GM12801 (cell line): Measurements from ENCODE around the gene UBE2I.

Source experiments
- CTCF ChIP-seq: IDR thresholded peaks from one replicate; pipeline ENCODE4 v1.5.1; 2011; ENCODE audit warnings: control low read depth; ENCODE audit not compliant: insufficient read length; ENCODE audit errors: extremely low read depth

Gene UBE2I

GRCh38 chr16:1311738-1312466 lies 2.5 kb downstream of the UBE2I start:
- no peak for TF ChIP-seq CTCF

DNA sequence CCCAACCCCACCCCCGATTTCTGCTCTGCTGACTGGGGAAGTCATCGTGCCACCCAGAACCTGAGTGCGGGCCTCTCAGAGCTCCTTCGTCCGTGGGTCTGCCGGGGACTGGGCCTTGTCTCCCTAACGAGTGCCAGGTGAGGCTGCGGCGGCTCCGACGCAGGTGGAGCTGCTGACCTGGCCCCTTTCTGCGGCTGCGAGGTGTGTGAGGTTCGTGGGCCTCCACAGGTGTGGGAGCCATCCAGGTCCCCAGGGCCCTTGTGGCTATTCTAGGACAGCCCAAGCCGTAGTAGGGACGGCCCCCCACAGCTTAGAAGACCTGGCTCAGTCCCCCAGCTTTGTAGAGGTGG lies 3.0 kb downstream of the UBE2I start:
- no peak for TF ChIP-seq CTCF

GRCh38 chr16:1312903-1313302 lies 3.5 kb downstream of the UBE2I start:
- TF ChIP-seq CTCF: no peak

DNA sequence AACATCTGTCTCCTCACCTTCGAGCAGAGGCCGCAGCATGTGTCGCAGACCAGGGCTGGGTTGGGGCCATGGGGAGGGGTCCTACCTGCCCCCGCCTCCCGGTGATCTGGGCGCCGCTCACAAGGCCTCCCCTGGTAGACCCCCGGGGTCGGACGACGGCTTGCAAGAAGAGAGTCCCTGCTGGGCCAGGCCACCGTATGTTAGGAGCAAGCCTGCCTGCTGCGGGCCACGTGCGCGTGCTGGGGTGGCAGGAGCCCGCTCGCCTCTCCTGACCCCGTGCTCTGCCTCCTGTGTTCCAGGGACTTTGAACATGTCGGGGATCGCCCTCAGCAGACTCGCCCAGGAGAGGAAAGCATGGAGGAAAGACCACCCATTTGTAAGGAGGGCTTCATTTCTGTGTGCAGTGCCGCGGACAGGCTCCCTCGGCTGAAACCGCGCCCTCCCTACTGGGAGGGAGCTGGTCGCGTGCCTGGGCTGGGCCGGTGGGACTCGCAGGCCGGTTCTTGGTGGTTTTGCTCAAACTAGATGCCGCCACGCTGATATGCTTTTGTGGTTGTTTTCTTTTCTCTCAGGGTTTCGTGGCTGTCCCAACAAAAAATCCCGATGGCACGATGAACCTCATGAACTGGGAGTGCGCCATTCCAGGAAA lies 4.4 kb downstream of the UBE2I start:
- TF ChIP-seq CTCF: no peak

DNA sequence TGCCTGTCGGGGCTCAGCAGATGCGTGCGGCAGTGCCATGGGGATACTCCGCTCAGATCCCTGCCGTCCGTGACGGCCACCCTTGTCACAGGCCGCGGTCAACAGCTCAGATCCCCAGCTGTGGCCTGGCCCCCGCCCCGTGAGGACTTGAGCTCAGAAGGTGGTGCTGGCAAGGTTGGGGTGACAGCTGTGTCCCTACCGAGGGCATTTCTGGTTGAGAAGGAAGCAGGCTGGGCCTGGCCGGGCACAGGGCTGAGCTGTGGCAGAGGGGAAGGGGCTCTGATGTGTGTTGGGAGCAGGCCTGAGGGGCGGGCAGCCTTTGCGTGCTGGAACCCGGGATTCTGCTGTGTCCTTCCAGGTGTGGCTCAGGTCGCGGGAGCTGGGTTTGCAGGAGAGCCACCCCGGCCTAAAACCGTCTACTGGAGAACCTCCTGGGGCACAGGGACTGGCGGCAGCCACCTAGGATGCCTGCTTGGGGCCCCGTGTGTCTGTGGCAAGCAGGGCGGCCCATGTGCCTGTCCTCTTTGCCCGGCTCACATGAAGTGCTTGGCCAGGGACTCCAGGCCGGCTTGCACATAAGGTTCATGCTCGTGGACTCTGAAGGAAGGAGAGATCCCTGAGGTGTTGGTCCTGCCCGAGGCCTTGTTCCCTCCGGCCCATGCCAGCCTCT lies 5.1 kb downstream of the UBE2I start:
- TF ChIP-seq CTCF: no peak

- TF ChIP-seq CTCF: no peak
These were observed 5.9 kb downstream of the UBE2I start for GRCh38 chr16:1315081-1316032.

DNA sequence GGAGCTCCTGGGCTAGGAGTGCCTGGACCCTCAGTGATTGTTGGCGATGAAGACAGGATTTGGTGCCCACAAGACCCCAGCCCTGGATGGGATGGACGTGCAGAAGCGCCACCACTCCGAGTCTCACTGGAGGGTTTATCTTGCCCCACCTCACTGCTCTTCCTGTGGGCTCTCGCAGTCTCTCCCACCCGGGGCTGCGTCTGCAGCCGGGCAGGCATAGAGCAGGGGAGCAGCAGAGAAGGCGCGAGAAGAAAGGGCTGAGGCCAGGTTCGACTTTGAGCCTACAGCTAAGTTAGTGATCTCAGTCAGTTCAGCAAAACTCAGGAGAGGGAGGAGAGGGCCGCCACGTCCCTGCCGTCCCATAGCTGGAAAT lies 6.6 kb downstream of the UBE2I start:
- TF ChIP-seq CTCF: no peak
